ENCODE data around the gene TTLL8.
"Not testable (repeated sequence)": the region's sequence is repeated elsewhere in the genome, so short reads cannot be mapped to it uniquely, and the experiment has no call there.

The TTLL8 gene

GRCh38 chr22:50058061-50058905, at the start of gene TTLL8:
Gene TTLL8, minus strand, starts transcription at chr22:50058298.
- no peak for DNase-seq (ENCODE audit: low spot score)

GRCh38 chr22:50107529-50107928, 49.4 kb upstream of the TTLL8 start:
- no peak for DNase-seq (ENCODE audit: low spot score)

- DNase-seq (ENCODE audit: low spot score): peak; percentile 19
These were observed 47.4 kb upstream of the TTLL8 start for GRCh38 chr22:50105208-50106100.

GRCh38 chr22:50104141-50104544, 46.0 kb upstream of the TTLL8 start:
- DNase-seq (ENCODE audit: low spot score): no peak

- no peak for DNase-seq (ENCODE audit: low spot score)
These were observed 44.8 kb upstream of the TTLL8 start for GRCh38 chr22:50102946-50103345.

- no peak for DNase-seq (ENCODE audit: low spot score)
These were observed 43.9 kb upstream of the TTLL8 start for GRCh38 chr22:50101870-50102565.

GRCh38 chr22:50098052-50098451, 40.0 kb upstream of the TTLL8 start:
- no peak for DNase-seq (ENCODE audit: low spot score)

- DNase-seq (ENCODE audit: low spot score): no peak
These were observed 34.2 kb upstream of the TTLL8 start for GRCh38 chr22:50092342-50092741.

GRCh38 chr22:50091092-50091768, 33.1 kb upstream of the TTLL8 start:
- DNase-seq (ENCODE audit: low spot score): no peak

GRCh38 chr22:50090412-50090714, 32.3 kb upstream of the TTLL8 start:
- no peak for DNase-seq (ENCODE audit: low spot score)

- DNase-seq (ENCODE audit: low spot score): no peak
These were observed 31.7 kb upstream of the TTLL8 start, which contains the start of gene MOV10L1 for GRCh38 chr22:50089682-50090411. Gene MOV10L1, plus strand, starts transcription at chr22:50090006. Its CDS starts 83 bp downstream, at chr22:50090089.

GRCh38 chr22:50089231-50089630, 31.1 kb upstream of the TTLL8 start:
- DNase-seq (ENCODE audit: low spot score): no peak

- DNase-seq (ENCODE audit: low spot score): no peak
These were observed 30.0 kb upstream of the TTLL8 start for GRCh38 chr22:50088096-50088495.

- no peak for DNase-seq (ENCODE audit: low spot score)
These were observed 29.5 kb upstream of the TTLL8 start for GRCh38 chr22:50087646-50088045.

GRCh38 chr22:50086975-50087374, 28.9 kb upstream of the TTLL8 start:
- not testable (repeated sequence) for DNase-seq (ENCODE audit: low spot score)

GRCh38 chr22:50086526-50086925, 28.4 kb upstream of the TTLL8 start:
- no peak for DNase-seq (ENCODE audit: low spot score)

- DNase-seq (ENCODE audit: low spot score): no peak
These were observed 27.3 kb upstream of the TTLL8 start, which contains the start of gene MLC1 for GRCh38 chr22:50085211-50085972. Gene MLC1, minus strand, starts transcription at chr22:50085426. Its CDS starts 524 bp downstream, at chr22:50084902.

- DNase-seq (ENCODE audit: low spot score): no peak
These were observed 26.5 kb upstream of the TTLL8 start for GRCh38 chr22:50084614-50085021.

GRCh38 chr22:50084080-50084477, 26.0 kb upstream of the TTLL8 start:
- no peak for DNase-seq (ENCODE audit: low spot score)

GRCh38 chr22:50083462-50084079, 25.5 kb upstream of the TTLL8 start:
- DNase-seq (ENCODE audit: low spot score): no peak
